T-helper 1 cell treated with Interleukin-12 subunit alpha and Interleukin-12 subunit beta and Interleukin-4 antibody, amounts not matched to agents 30 μg/mL and 1 μg/mL, for 36 hours (primary cell): Measurements from ENCODE around the gene STXBP2.
A peak's percentile ranks its signal among the peaks of the same experiment; 100 is the strongest.

Experiments used
- H3K27ac Mint-ChIP-seq: one replicate; pipeline ENCODE4 v1.8.0; 2021; ENCODE audit warnings: mild to moderate bottlenecking, mixed read lengths
- H3K27me3 Mint-ChIP-seq: one replicate; pipeline ENCODE4 v1.8.0; 2021; ENCODE audit warnings: low read depth, mixed read lengths
- H3K36me3 Mint-ChIP-seq: one replicate; pipeline ENCODE4 v1.8.0; 2021; ENCODE audit warnings: low read depth, mixed read lengths
- H3K4me1 Mint-ChIP-seq: one replicate; pipeline ENCODE4 v1.8.0; 2021; ENCODE audit warnings: low read depth, mixed read lengths
- H3K4me3 Mint-ChIP-seq: one replicate; pipeline ENCODE4 v1.8.0; 2021; ENCODE audit warnings: mild to moderate bottlenecking, moderate library complexity, mixed read lengths
- H3K9me3 Mint-ChIP-seq: one replicate; pipeline ENCODE4 v1.8.0; 2021; ENCODE audit warnings: mixed read lengths

Gene STXBP2

DNA sequence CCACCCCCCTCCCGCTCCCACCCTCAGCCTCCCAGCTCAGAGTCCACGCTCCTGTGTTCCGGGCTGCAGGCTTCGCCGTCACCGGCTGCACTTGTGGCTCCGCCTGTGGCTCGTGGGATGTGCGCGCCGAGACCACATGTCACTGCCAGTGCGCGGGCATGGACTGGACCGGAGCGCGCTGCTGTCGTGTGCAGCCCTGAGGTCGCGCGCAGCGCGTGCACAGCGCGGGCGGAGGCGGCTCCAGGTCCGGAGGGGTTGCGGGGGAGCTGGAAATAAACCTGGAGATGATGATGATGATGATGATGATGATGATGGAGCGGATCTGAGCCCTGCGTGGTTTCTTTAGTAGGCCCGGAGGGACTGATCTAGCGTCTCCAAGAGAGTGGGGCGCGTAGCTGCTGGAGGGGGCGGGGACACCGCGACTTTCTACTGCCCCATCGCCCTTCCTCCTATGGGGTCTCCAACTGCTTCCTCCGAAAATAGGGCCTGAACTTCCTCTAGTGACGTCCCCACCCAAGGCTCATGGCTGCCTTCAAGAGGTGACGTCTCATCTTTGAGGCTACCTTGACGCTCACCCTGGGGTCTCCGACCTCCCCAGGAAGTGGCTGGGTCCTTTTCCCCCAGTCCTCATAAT lies 33.4 kb downstream of the STXBP2 start:
- Mint-ChIP-seq H3K4me1 (peaks cover 12% of the 10 kb centered on the region), H3K27ac (no peak overlapping the region), H3K36me3 (no peaks in the 10 kb centered on the region), H3K4me3 (peak overlapping the region; percentile 37), H3K9me3 (no peaks in the 10 kb centered on the region), H3K27me3 (peaks cover 30% of the 10 kb centered on the region)

DNA sequence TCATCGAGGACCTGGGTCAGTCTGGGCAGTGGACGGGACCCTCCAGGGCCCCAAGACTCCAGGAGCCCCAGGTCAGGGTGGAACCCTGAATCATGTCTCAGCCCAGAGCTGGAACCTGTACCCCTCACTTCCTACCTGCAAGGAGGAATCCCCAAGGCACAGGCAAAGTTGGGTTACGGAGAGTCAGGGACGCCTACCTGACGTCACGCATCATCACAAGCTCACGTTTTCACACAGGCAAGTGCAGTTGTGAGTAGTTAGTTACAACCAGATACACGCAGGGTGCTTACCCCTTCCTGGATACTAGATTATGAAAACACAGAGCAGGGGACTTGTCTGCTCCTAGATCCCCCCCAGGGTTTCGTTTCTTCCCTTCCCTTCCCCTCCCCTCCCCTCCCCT lies 33.9 kb downstream of the STXBP2 start:
- H3K36me3 Mint-ChIP-seq, result no peaks in the 10 kb centered on the region
- no peaks in the 10 kb centered on the region for H3K9me3 Mint-ChIP-seq
- H3K4me1 Mint-ChIP-seq, result peaks cover 12% of the 10 kb centered on the region
- no peak overlapping the region for H3K27ac Mint-ChIP-seq
- H3K4me3 Mint-ChIP-seq, result peak overlapping the region; percentile 37
- peaks cover 32% of the 10 kb centered on the region for H3K27me3 Mint-ChIP-seq

DNA sequence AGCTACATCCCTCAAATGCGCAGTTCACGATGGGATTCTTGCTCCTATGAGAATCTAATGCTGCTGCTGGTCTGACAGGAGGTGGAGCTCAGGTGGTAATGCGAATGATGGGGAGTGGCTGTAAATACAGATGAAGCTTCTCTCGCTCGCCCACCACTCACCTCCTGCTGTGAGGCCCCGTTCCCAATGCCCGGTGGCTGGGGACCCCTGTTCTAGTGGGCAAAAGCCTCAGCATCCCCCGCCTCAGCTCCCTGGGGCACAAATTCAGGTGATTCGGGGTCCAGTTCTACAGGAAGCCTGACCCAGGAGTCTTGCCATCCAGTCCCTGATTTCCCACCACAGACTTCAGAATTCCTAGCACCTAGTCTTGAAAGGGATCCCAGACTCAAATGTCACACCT lies 35.6 kb downstream of the STXBP2 start:
- Mint-ChIP-seq H3K4me3 (no peak overlapping the region), H3K4me1 (peaks cover 25% of the 10 kb centered on the region), H3K9me3 (no peaks in the 10 kb centered on the region), H3K27me3 (peaks cover 41% of the 10 kb centered on the region), H3K36me3 (no peaks in the 10 kb centered on the region), H3K27ac (no peak overlapping the region)

DNA sequence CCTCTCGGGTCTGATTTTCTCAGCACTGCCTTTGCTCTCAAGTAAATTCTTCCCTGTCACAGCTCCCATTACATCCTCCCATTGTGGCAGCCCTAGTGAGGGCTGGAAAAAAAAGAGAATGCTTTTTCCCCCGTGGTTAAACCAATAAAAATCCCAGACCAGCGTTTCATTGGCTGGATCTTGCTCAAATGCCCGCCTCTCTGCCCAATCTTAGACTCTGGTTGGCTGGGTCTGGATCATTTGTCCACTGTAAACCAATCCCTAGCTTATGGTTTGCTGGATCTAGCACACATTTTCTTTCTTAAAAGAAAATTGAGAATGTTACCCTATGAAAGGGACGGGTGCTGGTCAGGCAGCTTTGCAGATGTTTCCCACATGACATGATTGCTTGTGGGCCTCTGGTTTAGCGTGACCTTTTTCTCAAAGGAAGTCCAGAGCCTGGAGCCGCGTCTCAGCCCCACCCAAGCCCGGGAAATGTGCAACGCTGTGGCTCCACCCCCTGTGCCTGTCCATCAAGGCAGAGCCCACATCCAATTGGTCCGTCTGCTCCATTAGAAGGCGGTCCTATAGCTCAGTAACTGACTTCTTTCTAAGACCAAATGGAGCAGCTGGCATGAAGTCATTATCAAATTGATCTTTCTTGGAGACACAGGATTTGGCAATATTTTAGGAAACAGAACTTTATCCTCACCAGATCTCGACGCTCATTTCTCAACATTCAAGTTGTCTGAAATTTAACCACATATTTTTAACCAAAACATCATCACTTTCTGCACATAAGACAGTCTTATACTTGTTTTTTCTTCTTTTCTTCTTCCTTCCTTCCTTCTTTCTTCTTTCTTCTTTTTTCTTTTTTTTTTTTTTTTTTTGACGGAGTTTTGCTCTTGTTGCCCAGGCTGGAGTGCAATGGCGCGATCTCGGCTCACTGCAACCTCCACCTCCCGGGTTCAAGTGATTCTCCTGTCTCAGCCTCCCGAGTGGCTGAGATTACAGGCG lies 37.4 kb downstream of the STXBP2 start:
- Mint-ChIP-seq H3K27ac (no peak overlapping the region), H3K4me1 (peaks cover 26% of the 10 kb centered on the region), H3K4me3 (no peak overlapping the region), H3K36me3 (no peaks in the 10 kb centered on the region), H3K27me3 (peaks cover 47% of the 10 kb centered on the region), H3K9me3 (no peaks in the 10 kb centered on the region)

DNA sequence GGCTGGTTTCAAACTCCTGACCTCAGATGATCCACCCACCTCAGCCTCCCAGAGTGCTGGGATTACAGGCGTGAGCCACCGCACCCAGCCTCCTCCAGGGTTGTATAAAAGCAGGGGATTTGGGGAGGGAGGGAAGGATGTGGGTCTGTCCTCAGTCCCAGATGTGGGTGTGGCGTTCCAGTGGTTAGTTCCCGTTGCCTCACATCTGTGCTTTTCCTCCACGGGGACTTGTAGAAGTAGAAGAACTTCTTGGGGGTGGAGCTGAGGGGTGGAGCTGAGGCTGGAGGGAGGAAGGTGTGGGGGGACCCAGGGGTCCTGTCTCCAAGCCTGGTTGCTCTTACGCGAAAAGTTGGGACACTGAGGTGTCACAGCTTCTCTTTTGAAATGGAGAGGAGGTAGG lies 39.5 kb downstream of the STXBP2 start:
- no peaks in the 10 kb centered on the region for H3K36me3 Mint-ChIP-seq
- H3K9me3 Mint-ChIP-seq, result no peaks in the 10 kb centered on the region
- peaks cover 31% of the 10 kb centered on the region for H3K4me1 Mint-ChIP-seq
- no peak overlapping the region for H3K27ac Mint-ChIP-seq
- H3K27me3 Mint-ChIP-seq, result peaks cover 34% of the 10 kb centered on the region
- H3K4me3 Mint-ChIP-seq, result peak overlapping the region; percentile 31

DNA sequence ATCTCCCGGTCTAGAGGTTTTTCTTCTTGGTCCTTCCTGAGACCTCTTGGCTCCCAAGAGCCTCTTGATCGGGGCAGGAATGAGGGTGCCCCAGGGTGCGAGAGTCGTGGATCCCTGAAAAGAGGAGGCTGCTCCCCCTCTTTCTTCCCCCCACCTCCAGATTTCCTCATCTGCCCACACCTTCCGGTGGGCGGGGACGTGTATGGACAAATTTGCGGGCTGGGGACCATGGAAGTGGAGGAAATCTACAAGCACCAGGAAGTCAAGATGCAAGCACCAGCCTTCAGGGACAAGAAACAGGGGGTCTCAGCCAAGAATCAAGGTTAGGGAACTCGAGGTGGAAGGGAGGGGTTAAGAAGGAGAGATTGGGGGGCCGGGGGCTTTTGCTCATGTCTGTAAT lies 39.9 kb downstream of the STXBP2 start, which contains the start of gene MCEMP1:
TSS of gene MCEMP1 (plus strand) at position 237 of the 400 bp plus-strand sequence. CDS start at position 268, 31 bp downstream.
- H3K4me3 Mint-ChIP-seq, result peak within 1 kb of the TSS; percentile 31
- H3K9me3 Mint-ChIP-seq, result no peaks in the 10 kb centered on the region
- peaks cover 35% of the 10 kb centered on the region for H3K4me1 Mint-ChIP-seq
- H3K27ac Mint-ChIP-seq, result peak within 1 kb of the TSS; percentile 50
- H3K36me3 Mint-ChIP-seq, result peaks cover 2% of the 10 kb centered on the region
- peaks cover 30% of the 10 kb centered on the region for H3K27me3 Mint-ChIP-seq

DNA sequence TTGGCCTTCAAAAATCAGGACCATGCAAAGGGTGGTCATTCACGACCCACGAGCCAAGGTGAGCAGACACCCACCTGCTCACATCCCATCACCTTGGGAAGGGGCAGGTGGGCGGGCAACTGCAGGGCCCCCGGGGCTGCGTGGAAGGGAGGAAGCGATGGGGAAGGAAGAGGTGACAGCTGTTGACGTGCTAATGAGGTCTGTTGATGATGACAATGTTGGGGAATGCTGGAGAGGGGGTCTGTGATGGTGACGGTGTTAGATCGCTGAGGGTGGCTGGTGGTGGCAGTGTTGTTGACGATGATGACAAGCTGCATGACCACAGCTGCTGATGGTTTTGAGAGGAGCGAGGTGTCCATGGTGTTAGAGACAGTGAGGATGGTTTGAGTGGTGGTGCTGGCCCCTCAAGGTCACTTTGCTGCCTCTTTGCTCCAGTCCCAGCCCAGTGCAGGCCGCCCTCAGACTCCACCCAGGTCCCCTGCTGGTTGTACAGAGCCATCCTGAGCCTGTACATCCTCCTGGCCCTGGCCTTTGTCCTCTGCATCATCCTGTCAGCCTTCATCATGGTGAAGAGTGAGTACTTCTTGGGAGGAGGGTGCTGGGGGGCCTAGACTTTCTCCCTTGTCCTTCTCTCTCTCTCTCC lies 40.9 kb downstream of the STXBP2 start:
- Mint-ChIP-seq H3K4me3 (no peak overlapping the region), H3K27ac (peak overlapping the region; percentile 50), H3K4me1 (peaks cover 36% of the 10 kb centered on the region), H3K27me3 (peaks cover 29% of the 10 kb centered on the region), H3K36me3 (peaks cover 6% of the 10 kb centered on the region), H3K9me3 (no peaks in the 10 kb centered on the region)

DNA sequence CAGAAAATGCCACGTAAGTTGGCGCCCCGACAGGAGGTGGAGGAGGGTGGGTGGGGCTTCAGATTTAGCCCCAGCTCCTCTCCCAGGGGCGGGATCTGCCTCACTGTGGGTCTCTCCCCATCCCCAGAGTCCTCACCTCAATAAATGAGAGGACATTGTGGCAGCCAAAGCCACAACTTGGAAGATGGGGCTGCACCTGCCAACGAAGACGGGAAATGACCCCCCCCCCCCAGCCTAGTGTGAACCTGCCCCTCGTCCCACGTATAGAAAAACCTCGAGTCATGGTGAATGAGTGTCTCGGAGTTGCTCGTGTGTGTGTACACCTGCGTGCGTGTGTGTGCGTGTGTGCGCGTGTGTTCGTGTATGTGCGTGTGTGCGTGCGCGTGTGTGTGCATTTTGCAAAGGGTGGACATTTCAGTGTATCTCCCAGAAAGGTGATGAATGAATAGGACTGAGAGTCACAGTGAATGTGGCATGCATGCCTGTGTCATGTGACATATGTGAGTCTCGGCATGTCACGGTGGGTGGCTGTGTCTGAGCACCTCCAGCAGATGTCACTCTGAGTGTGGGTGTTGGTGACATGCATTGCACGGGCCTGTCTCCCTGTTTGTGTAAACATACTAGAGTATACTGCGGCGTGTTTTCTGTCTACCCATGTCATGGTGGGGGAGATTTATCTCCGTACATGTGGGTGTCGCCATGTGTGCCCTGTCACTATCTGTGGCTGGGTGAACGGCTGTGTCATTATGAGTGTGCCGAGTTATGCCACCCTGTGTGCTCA lies 42.3 kb downstream of the STXBP2 start:
- peak overlapping the region; percentile 67 for H3K27ac Mint-ChIP-seq
- H3K9me3 Mint-ChIP-seq, result no peaks in the 10 kb centered on the region
- peak overlapping the region; percentile 43 for H3K4me3 Mint-ChIP-seq
- peaks cover 7% of the 10 kb centered on the region for H3K36me3 Mint-ChIP-seq
- H3K4me1 Mint-ChIP-seq, result peaks cover 36% of the 10 kb centered on the region
- H3K27me3 Mint-ChIP-seq, result peaks cover 26% of the 10 kb centered on the region

DNA sequence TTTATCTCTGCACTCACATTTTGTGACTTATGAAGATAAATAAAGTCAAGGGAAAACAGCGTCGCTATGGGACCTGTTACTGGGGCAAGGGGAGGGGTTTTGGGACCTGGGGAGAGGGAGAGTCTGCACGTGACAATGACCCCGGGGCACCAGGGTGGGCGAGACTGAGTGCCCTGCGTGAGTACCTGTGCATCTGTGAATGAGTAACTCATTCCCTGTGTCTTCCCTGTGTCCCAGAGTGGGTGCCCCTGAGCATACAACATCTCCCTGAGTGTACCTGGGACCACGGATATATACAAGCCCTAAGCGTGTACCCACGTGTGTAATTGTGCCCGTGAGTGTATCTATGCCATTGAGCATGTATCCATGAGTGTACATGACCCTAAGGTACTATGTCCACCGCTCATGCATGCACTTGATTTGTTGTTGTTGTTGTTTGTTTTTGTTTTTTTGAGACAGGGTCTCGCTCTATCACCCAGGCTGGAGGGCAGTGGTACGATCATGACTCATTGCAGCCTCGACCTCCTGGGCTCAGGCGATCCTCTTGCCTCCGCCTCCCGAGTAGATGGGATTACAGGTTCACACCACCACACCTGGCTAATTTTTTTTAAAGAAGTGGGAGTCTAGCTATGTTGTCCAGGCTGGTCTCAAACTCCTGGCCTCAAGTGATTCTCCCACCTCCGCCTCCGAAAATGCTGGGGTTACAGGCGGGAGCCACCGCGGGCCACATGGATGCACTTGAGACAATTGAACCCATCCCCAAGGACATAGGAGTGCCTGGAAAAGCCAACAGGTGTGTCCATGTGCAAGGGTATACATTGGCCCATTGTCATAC lies 43.1 kb downstream of the STXBP2 start:
- Mint-ChIP-seq H3K27ac (peak overlapping the region; percentile 67), H3K4me3 (peak overlapping the region; percentile 58), H3K27me3 (peaks cover 22% of the 10 kb centered on the region), H3K9me3 (no peaks in the 10 kb centered on the region), H3K4me1 (peaks cover 34% of the 10 kb centered on the region), H3K36me3 (peaks cover 7% of the 10 kb centered on the region)

DNA sequence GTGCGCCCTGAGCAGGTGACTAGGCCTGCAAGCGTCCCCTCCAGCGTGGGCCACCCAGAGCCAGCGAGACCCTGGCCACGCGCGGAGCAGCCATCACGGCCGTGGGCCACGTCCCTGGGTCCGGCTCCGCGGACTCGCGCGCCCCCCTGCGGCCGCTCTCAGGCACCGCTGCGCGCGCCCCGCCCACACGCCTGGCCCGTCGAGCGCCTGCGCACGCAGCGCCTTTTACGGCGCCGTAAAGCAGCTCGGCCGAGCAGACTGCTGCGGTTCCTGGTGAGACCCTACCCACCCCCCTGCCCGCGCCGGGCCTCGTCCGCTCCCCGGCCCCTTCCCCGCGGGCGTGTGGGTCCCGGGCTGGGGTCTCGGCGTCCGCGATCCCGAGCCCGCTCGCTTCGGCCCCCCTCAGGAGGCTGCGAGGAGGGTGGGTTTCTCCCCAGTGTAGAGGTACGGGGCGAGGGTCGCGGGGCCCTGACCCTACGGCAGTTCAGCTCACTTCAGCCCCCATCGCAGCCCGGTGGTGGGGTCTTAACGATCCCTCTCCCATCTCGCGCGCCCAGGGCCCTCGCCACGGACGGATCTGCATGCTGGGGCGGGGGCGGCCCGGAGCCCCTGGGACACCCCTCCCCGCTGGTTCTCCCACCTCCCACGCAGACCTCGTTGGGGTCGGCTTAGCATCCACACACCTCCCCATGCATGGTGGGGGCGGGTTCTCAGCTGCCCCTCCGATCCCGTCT lies 43.9 kb downstream of the STXBP2 start, which contains the start of gene TRAPPC5:
TSS of gene TRAPPC5 (plus strand) at position 228 of the 734 bp plus-strand sequence. CDS start 1,421 bp downstream, outside the sequence.
- peak within 1 kb of the TSS; percentile 93 for H3K27ac Mint-ChIP-seq
- H3K36me3 Mint-ChIP-seq, result peaks cover 10% of the 10 kb centered on the region
- no peaks in the 10 kb centered on the region for H3K9me3 Mint-ChIP-seq
- peak within 1 kb of the TSS; percentile 90 for H3K4me3 Mint-ChIP-seq
- peaks cover 33% of the 10 kb centered on the region for H3K4me1 Mint-ChIP-seq
- peaks cover 21% of the 10 kb centered on the region for H3K27me3 Mint-ChIP-seq

DNA sequence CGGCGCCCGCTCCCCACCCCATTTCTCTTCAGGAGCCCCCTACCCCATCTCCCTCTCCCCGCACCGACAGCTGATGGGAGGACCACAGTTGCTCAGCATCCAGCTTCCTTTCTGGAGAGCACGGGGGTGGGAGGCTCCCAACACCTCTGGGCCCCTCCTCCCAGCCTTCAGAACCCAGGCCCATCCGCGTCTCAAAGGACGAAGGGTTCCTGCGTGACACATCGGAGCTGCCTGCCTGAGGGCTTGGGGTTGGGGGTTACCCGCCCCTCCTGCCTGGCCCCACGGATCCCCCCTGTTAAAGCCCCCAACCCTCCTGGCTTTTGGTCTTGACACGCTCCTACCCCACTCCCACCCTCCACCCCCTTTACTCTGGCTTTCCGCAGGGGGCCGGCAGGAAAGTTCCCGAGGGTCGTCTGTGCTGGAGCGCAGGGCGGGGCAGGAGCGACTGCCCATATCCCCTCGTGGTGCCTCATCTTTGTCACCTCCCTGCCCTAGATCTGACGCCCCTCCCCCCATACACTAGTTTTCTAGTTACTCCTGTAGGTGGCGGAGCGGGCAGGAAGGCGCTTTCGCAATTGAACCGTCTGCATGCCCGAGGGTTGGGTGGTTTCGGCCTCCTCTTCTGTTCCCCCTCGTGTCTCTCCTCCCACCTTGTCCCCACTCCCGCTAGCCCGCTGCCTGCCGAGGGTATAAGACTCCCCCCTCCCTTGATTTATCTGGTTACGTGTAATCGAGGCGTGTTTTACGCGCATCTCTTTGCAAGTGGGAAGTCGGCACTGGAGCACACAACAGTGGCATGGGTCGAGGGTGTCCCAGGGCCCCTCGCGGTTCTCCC lies 44.6 kb downstream of the STXBP2 start:
- H3K4me3 Mint-ChIP-seq, result peak overlapping the region; percentile 90
- no peaks in the 10 kb centered on the region for H3K9me3 Mint-ChIP-seq
- H3K36me3 Mint-ChIP-seq, result peaks cover 10% of the 10 kb centered on the region
- peaks cover 30% of the 10 kb centered on the region for H3K4me1 Mint-ChIP-seq
- H3K27me3 Mint-ChIP-seq, result peaks cover 15% of the 10 kb centered on the region
- peak overlapping the region; percentile 93 for H3K27ac Mint-ChIP-seq
